T-helper 1 cell treated with Interleukin-12 subunit alpha and Interleukin-12 subunit beta and Interleukin-4 antibody, amounts not matched to agents 30 μg/mL and 1 μg/mL, for 36 hours (primary cell): ENCODE measurements around the gene KIF16B.

ENCODE experiments used
- H3K27ac Mint-ChIP-seq: one replicate; pipeline ENCODE4 v1.8.0; 2021; ENCODE audit warnings: mild to moderate bottlenecking, mixed read lengths
- H3K27me3 Mint-ChIP-seq: one replicate; pipeline ENCODE4 v1.8.0; 2021; ENCODE audit warnings: low read depth, mixed read lengths
- H3K36me3 Mint-ChIP-seq: one replicate; pipeline ENCODE4 v1.8.0; 2021; ENCODE audit warnings: low read depth, mixed read lengths
- H3K4me1 Mint-ChIP-seq: one replicate; pipeline ENCODE4 v1.8.0; 2021; ENCODE audit warnings: low read depth, mixed read lengths
- H3K4me3 Mint-ChIP-seq: one replicate; pipeline ENCODE4 v1.8.0; 2021; ENCODE audit warnings: mild to moderate bottlenecking, moderate library complexity, mixed read lengths
- H3K9me3 Mint-ChIP-seq: one replicate; pipeline ENCODE4 v1.8.0; 2021; ENCODE audit warnings: mixed read lengths

Gene KIF16B

DNA sequence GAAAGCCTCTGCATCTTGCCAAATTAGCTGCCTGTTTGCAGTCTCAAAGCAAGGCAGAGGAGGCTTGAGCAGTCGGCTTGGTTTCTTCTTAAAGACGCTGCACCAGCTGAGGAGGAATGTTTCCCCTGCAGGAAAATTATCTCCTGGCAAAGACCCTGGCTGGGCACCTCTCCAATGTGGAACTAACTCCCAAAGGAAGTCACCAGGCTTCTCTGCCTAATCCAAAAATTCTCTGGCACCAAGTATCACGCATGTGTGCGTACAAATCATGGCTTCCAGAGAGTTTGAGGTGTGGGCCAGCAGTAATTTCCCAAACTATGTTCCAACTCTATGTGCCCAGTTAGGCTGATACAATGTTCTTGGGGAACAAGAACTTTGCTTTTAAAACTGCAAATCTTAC is 176.2 kb downstream of the KIF16B start:
- Mint-ChIP-seq H3K4me3 (no peak overlapping the region), H3K36me3 (no peaks in the 10 kb centered on the region), H3K27ac (no peak overlapping the region), H3K27me3 (no peaks in the 10 kb centered on the region), H3K4me1 (no peaks in the 10 kb centered on the region), H3K9me3 (no peaks in the 10 kb centered on the region)

GRCh38 chr20:16395366-16395765 is 177.9 kb downstream of the KIF16B start:
- Mint-ChIP-seq H3K9me3 (no peaks in the 10 kb centered on the region), H3K4me1 (no peaks in the 10 kb centered on the region), H3K36me3 (peaks cover 3% of the 10 kb centered on the region), H3K27ac (no peak overlapping the region), H3K27me3 (no peaks in the 10 kb centered on the region), H3K4me3 (no peak overlapping the region)

DNA sequence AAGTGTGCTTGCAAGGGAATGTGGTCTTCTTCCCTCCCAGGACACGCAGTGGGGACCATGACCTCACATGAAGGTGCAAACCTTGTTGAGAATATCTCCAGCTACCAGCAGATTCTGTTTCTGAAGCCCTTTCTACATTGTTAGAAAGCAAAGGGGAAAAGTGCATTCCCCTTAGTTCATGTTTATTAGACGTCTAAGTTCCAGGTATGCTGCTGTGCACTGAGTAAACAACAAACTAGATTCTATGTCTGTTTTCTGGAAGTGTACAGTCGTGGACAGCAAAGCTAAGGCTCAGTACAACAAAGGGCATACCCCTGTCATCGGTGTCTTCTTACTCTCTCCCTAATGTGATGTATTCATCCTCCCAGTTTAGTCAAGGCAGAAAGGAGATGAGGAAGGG is 178.5 kb downstream of the KIF16B start:
- H3K4me1 Mint-ChIP-seq = no peaks in the 10 kb centered on the region
- H3K27me3 Mint-ChIP-seq = no peaks in the 10 kb centered on the region
- H3K9me3 Mint-ChIP-seq = no peaks in the 10 kb centered on the region
- no peak overlapping the region for H3K4me3 Mint-ChIP-seq
- no peak overlapping the region for H3K27ac Mint-ChIP-seq
- peaks cover 3% of the 10 kb centered on the region for H3K36me3 Mint-ChIP-seq

DNA sequence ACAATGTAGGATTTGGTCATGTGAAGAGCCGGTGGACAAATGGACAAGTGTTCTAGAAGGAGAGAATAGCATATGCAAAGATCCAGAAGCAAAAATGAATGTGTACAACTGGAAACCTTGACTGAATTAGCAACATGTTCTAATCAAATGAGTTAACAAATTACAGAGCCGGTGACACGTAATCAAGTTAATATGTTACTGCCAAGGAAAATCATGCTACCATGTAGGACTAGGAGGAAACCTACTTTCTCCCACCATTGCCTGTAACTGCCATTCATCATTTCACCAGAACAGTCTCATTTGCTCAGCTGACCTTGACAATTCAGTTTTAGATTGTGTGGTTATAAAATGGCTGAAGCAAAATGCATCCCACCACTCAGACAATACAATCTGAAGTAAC is 179.4 kb downstream of the KIF16B start:
- Mint-ChIP-seq H3K9me3 (no peaks in the 10 kb centered on the region), H3K36me3 (peaks cover 3% of the 10 kb centered on the region), H3K4me3 (no peak overlapping the region), H3K27ac (no peak overlapping the region), H3K4me1 (no peaks in the 10 kb centered on the region), H3K27me3 (no peaks in the 10 kb centered on the region)

- Mint-ChIP-seq H3K36me3 (peaks cover 3% of the 10 kb centered on the region), H3K4me1 (no peaks in the 10 kb centered on the region), H3K9me3 (no peaks in the 10 kb centered on the region), H3K27me3 (no peaks in the 10 kb centered on the region), H3K4me3 (no peak overlapping the region), H3K27ac (no peak overlapping the region)
These were observed 180.0 kb downstream of the KIF16B start for GRCh38 chr20:16393297-16393696.

GRCh38 chr20:16392346-16392745 is 180.9 kb downstream of the KIF16B start:
- Mint-ChIP-seq H3K4me3 (no peak overlapping the region), H3K4me1 (no peaks in the 10 kb centered on the region), H3K9me3 (no peaks in the 10 kb centered on the region), H3K27me3 (no peaks in the 10 kb centered on the region), H3K36me3 (peaks cover 3% of the 10 kb centered on the region), H3K27ac (no peak overlapping the region)

GRCh38 chr20:16390991-16391390 is 182.3 kb downstream of the KIF16B start:
- Mint-ChIP-seq H3K9me3 (no peaks in the 10 kb centered on the region), H3K4me1 (no peaks in the 10 kb centered on the region), H3K4me3 (no peak overlapping the region)

DNA sequence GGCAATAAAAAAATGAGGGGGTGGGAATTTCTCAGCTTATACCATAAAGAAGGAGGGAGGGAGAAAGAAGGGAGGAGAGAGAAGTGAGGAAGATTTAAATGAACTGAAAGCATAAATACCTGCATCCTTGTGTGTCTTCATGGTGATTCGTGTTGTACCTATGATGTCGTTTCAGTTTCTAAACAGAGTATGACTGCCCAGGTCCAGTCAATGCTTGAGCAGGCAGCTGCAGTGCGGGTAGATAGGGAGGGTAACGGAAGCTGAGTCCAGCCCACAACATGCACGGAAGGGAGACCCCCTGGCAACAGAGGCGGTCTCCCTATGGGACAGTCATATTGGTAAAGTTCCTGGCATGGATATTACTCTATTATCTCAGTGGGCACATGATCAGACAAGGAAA is 184.5 kb downstream of the KIF16B start:
- H3K4me1 Mint-ChIP-seq = no peaks in the 10 kb centered on the region
- no peaks in the 10 kb centered on the region for H3K27me3 Mint-ChIP-seq
- no peak overlapping the region for H3K4me3 Mint-ChIP-seq
- H3K27ac Mint-ChIP-seq = no peak overlapping the region
- H3K9me3 Mint-ChIP-seq = no peaks in the 10 kb centered on the region
- peaks cover 3% of the 10 kb centered on the region for H3K36me3 Mint-ChIP-seq

More at GRCh38 chr20:16390991-16391390, 182.3 kb downstream of the KIF16B start:
- no peaks in the 10 kb centered on the region for H3K27me3 Mint-ChIP-seq
- no peak overlapping the region for H3K27ac Mint-ChIP-seq
- H3K36me3 Mint-ChIP-seq = peaks cover 3% of the 10 kb centered on the region

GRCh38 chr20:16387666-16388065 is 185.6 kb downstream of the KIF16B start:
- Mint-ChIP-seq H3K4me1 (no peaks in the 10 kb centered on the region), H3K4me3 (no peak overlapping the region), H3K36me3 (peaks cover 3% of the 10 kb centered on the region), H3K27me3 (no peaks in the 10 kb centered on the region), H3K9me3 (no peaks in the 10 kb centered on the region), H3K27ac (no peak overlapping the region)

GRCh38 chr20:16385891-16386290 is 187.4 kb downstream of the KIF16B start:
- Mint-ChIP-seq H3K36me3 (no peaks in the 10 kb centered on the region), H3K27me3 (no peaks in the 10 kb centered on the region), H3K4me1 (no peaks in the 10 kb centered on the region), H3K27ac (no peak overlapping the region), H3K4me3 (no peak overlapping the region), H3K9me3 (no peaks in the 10 kb centered on the region)

DNA sequence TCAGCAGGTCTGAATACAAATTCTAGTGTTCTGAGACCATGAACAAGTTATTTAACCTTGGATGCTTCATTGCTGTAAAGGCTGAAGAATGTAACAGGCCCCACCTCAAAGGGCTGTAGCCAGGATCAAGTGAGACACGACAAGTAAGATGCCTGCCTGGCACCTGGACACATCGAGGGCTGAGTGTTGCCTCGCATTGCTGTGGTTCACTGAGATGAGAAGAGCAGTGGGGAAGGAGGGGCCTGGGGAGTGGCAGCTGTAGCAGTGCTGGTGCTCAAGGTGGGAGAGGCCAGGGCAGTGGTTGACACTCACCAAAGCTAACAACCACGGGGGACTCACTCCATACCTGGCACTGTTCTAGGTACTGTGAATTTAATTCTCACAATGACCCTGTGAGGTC is 187.8 kb downstream of the KIF16B start:
- no peaks in the 10 kb centered on the region for H3K27me3 Mint-ChIP-seq
- no peaks in the 10 kb centered on the region for H3K9me3 Mint-ChIP-seq
- H3K36me3 Mint-ChIP-seq = no peaks in the 10 kb centered on the region
- no peak overlapping the region for H3K27ac Mint-ChIP-seq
- no peaks in the 10 kb centered on the region for H3K4me1 Mint-ChIP-seq
- no peak overlapping the region for H3K4me3 Mint-ChIP-seq

DNA sequence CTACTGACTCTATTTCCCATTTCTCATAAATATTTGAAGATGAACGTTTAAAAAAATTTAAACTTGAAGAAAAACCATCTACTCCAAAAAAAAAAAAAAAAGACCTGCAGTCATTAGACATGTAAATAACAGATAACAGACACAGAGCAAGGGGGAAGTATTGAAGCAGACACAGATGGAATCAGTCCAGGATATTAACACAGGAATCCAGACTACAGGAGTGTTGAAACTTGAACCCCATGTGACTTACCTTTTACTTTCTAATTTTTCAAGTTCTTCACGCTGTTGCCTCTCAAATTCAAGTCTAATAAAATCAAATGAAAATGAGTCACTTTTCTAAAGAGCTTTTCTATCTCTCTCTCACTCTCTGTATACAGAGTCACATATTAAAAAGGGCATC is 191.8 kb downstream of the KIF16B start:
- no peak overlapping the region for H3K27ac Mint-ChIP-seq
- H3K27me3 Mint-ChIP-seq = no peaks in the 10 kb centered on the region
- H3K4me1 Mint-ChIP-seq = no peaks in the 10 kb centered on the region
- H3K9me3 Mint-ChIP-seq = no peaks in the 10 kb centered on the region
- no peak overlapping the region for H3K4me3 Mint-ChIP-seq
- no peaks in the 10 kb centered on the region for H3K36me3 Mint-ChIP-seq

DNA sequence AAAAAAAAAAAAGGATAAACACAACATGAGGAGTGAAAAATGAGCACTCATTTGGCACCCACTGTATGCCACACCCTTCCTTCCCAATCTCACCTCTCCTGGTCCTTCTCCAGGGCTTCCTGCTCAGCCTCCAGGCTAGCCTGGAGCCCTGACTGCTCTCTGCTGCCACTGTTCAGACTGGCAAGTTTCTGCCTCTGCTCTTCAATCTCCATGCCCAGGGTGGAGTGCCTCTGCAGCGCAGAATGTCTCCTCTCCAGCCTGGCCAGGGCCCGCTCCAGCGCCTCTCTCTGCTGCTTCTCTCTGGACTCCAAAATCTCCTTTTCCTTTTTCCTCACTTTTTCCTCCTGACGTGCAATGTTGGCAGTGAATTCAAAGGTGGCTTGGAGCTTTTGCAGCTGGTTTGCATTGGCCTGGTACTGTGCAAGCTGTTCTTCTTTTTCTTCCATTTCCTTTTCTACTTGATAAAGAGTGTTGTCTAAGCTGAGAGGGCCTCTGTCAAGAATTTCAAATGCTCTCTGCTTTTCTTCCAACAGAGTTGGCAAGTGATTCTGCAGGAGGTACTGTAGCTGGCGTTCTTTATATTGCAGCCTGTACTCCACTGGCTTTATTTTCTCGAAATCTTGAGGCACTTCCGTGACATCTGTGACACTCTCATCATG is 194.4 kb downstream of the KIF16B start:
- Mint-ChIP-seq H3K27ac (no peak overlapping the region), H3K27me3 (no peaks in the 10 kb centered on the region), H3K9me3 (no peaks in the 10 kb centered on the region), H3K4me3 (no peak overlapping the region), H3K36me3 (peaks cover 5% of the 10 kb centered on the region), H3K4me1 (no peaks in the 10 kb centered on the region)

DNA sequence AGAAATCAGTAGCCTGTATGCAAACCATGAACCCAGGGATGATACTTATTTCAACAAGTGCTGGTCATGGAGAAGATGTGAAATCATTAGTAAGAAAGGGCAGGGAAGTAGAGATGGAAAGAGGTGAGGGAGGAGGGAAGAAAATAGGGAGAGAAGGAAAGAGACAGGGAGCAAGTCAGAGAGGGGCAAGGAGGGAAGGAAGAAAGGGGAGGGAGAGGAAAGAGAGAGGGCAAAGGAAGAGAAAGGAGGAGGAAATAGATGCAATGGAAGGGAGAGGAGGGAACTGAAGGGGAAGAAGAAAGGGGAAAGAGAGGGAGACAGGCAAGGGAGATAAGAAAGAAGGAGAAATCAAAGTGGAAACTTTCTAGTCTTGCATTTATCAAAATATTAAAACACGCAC is 195.1 kb downstream of the KIF16B start:
- Mint-ChIP-seq H3K9me3 (no peaks in the 10 kb centered on the region), H3K4me3 (no peak overlapping the region), H3K36me3 (peaks cover 7% of the 10 kb centered on the region), H3K27me3 (no peaks in the 10 kb centered on the region), H3K4me1 (no peaks in the 10 kb centered on the region), H3K27ac (no peak overlapping the region)

DNA sequence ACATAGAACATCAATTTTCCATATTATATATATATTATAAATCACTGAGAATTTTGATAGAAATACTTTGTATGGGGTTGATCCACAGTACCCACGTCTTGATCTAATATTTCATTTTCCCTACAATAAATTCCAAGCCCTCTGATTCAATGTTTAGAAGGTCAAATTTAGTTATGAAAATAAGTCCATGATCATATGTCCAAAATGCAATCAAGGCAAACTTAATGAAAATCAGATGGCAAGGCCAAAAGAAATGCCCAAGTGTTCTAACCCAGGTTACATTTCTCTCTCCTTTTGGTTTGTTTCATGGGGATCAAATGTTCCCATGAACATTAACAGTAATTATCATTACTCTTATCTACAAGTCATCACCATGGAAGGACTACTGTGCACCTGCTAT is 203.8 kb downstream of the KIF16B start:
- H3K4me3 Mint-ChIP-seq = no peak overlapping the region
- H3K36me3 Mint-ChIP-seq = peaks cover 3% of the 10 kb centered on the region
- H3K9me3 Mint-ChIP-seq = peaks cover 3% of the 10 kb centered on the region
- no peaks in the 10 kb centered on the region for H3K27me3 Mint-ChIP-seq
- H3K4me1 Mint-ChIP-seq = no peaks in the 10 kb centered on the region
- no peak overlapping the region for H3K27ac Mint-ChIP-seq
